Measurements from ENCODE around the gene ZNF563.

ZNF563 gene

DNA sequence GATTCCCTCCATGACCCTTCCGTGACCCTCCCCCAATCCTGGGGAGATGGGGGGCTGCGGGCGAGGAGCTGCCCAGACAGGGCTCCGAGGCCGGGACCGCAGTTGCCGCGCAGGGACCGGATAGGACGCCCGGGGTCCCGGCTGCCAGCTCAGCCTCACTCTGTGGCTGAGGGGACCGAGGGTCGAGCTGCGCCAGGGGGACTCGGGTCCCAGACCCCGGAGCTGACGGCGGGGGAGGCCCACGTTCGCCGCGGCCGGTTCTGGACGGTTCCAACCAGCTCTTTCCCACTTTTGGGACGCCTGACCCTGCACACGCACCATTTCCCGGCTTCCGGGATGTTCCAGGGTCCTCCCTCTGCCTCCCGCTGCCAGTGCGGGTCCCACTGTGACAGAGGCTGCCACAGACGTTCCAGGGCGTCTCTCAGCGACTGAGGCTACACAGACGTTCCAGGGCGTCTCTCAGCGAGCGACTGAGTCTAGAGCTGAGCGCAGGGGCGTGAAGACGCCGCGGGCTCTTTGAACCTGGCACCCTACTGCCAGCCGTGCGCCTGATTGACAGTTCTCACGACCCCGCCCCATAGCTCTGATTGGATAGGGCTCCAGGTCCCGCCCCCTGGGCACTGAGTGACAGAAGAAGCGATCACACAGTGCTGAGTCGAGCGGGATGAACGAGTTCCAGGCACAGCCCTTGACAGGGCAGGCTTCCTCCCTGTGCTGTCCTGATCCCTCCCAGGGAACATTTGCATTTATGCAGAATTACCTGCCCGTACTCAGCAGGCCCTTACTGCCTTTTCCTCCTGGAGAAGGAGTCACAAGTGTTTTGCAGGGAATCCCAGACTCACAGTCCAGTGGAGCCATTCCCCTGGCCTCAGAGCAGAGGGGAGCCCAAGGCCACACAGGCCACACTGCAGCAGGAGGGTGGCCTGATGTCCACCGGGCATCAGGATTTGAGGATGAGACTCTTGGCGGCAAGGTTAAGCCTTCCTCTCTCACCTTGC is at the start of gene ZNF563:
ZNF563 (minus strand) TSS at position 472 of the 998 bp plus-strand sequence; CDS start at position 321, 151 bp downstream.
- H3K4me3 ChIP-seq (ENCODE audit: low read length), result peak within 1 kb of the TSS; percentile 83
- DNase-seq (ENCODE audit: low read depth), result peak; percentile 96
- TF ChIP-seq, protein P1, sequence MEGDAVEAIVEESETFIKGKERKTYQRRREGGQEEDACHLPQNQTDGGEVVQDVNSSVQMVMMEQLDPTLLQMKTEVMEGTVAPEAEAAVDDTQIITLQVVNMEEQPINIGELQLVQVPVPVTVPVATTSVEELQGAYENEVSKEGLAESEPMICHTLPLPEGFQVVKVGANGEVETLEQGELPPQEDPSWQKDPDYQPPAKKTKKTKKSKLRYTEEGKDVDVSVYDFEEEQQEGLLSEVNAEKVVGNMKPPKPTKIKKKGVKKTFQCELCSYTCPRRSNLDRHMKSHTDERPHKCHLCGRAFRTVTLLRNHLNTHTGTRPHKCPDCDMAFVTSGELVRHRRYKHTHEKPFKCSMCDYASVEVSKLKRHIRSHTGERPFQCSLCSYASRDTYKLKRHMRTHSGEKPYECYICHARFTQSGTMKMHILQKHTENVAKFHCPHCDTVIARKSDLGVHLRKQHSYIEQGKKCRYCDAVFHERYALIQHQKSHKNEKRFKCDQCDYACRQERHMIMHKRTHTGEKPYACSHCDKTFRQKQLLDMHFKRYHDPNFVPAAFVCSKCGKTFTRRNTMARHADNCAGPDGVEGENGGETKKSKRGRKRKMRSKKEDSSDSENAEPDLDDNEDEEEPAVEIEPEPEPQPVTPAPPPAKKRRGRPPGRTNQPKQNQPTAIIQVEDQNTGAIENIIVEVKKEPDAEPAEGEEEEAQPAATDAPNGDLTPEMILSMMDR (IDR thresholded peaks at IDR 0.05; ENCODE audit: insufficient read depth, low read depth, low read length, missing control alignments), result no peak

DNA sequence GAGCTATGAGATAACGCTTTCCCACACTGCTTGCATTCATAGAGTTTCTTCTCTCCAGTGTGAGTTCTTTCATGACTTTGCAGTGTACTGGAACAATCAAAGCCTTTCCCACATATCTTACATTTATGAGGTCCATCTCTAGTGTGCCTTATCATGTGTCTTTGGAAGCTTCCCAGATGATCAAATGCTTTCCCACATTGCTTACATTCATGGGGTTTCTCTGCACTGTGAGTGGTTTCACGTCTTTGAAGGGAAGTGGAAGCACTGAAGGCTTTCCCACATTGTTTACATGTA is 47.0 kb upstream of the ZNF563 start:
- DNase-seq (ENCODE audit: low read depth), result no peak
- TF ChIP-seq, protein P1 (IDR thresholded peaks at IDR 0.05; ENCODE audit: insufficient read depth, low read depth, low read length, missing control alignments), result no peak
- H3K4me3 ChIP-seq (ENCODE audit: low read length), result no peak overlapping the region

DNA sequence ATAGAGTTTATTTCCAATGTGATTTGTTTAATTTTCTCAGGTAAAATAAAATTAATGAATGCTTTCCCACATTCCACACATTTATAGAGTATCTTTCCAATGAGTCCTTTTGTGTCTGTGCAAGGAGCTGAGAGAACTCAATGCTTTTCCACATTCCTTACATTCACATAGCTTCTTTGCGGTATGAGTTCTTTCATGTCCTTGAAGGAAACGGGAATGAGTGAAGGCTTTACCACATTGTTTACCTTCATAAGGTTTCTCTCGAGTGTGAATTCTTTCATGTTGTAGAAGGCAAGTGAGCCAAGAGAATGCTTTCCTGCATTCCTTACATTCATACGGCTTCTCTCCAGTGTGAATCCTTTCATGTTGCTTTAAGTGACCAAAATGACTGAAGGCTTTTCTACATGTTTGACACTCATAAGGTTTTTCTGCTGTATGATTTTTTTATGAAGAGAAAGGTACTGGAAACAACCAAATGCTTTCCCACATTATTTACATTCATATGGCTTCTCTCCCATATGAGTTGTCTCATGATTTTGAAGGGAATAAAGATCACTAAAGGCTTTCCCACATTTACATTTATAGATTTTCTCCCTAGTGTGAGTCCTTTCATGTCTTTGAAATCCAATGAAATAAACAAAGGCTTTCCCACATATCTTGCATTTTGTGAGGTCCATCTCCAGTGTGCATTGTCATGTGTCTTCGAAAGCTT is 46.5 kb upstream of the ZNF563 start:
- TF ChIP-seq, protein P1 (IDR thresholded peaks at IDR 0.05; ENCODE audit: insufficient read depth, low read depth, low read length, missing control alignments), result no peak

DNA sequence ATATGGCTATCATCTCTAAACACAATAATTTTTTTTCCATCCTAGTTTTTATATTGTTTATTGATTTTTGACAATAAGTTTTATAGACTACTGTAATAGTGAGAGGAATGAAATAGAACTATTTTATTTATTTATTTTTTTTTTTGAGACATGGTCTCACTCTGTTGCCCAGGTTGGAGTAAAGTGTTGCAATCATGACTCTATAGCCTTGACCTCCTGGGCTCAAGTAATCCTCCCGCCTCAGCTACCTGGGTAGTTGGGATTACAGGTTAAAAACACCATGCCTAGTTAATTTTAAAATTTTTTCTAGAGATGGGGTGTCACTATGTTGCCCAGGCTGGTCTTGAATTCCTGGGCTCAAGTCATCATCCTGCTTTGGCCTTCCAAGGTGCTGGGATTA is 40.6 kb upstream of the ZNF563 start:
- TF ChIP-seq, protein P1 (IDR thresholded peaks at IDR 0.05; ENCODE audit: insufficient read depth, low read depth, low read length, missing control alignments), result no peak
- H3K4me3 ChIP-seq (ENCODE audit: low read length), result no peak overlapping the region
- no peak for DNase-seq (ENCODE audit: low read depth)

More for the DNA sequence above, 46.5 kb upstream of the ZNF563 start:
- H3K4me3 ChIP-seq (ENCODE audit: low read length), result no peak overlapping the region
- DNase-seq (ENCODE audit: low read depth), result no peak

DNA sequence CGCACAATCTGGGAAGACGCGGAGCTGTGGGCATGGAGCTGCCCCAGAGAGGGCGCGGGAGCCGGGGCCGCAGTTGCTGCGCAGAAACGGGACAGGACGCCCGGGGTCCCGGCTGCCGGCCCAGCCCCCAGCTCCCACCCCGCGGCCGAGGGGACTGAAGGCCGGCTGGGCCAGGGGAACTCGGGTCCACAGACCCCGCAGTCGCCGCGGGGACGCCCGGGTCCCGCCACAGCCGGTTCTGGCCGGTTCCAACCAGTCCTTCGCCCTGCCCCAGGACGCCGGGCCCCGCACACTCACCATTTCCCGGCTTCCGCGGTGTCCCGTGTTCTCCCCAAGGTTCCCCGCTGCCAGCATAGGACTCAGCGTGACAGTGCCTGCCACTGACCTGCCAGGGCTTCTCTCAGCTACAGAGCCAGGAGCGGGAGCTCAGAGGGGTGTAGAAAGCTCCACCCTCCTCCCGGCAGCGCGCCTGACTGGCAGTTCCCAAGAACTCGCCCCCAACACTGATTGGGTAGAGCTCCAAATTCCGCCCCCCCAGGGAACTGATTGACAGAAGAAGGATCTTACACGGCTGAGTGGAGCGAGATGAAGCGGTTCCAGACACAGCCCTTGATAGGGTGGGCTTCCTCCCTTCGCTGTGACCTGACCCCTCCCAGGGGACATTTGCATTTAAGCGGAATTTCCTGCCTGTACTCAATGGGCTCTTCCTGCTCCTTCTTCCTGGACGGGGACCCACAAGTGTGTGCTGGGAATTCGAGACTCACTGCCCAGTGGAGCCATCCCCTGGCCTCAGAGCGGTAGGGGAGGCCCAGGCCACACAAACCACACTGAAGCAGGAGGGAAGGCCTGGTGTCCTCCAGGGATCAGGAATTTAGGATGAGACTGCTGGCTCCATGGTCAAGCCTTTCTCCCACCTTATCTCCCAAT is 32.1 kb upstream of the ZNF563 start, which contains the start of gene ZNF442:
ZNF442 (minus strand) TSS at position 448 of the 927 bp plus-strand sequence. CDS start 2,052 bp downstream, outside the sequence.
- TF ChIP-seq, protein P1 (IDR thresholded peaks at IDR 0.05; ENCODE audit: insufficient read depth, low read depth, low read length, missing control alignments), result peak; percentile 65
- H3K4me3 ChIP-seq (ENCODE audit: low read length), result peak within 1 kb of the TSS; percentile 67

More for the DNA sequence above, 32.1 kb upstream of the ZNF563 start, which contains the start of gene ZNF442:
- peak; percentile 94 for DNase-seq (ENCODE audit: low read depth)
